GM23248 (cell line): ENCODE measurements around the gene KIAA1671.

ENCODE experiments used
- EZH2 ChIP-seq: fragments of 200-600 bp; sonication (generic); IDR thresholded peaks from 2 replicates; pipeline ENCODE4 v1.6.1; 2018; ENCODE audit warnings: antibody characterized with exemption, mild to moderate bottlenecking; ENCODE audit not compliant: insufficient read depth, poor library complexity, severe bottlenecking
- EZH2phosphoT487 ChIP-seq: fragments of 200-600 bp; sonication (generic); IDR thresholded peaks from 2 replicates; pipeline ENCODE4 v1.6.1; 2018; ENCODE audit warnings: antibody characterized with exemption, moderate library complexity, mild to moderate bottlenecking, low read depth; ENCODE audit not compliant: insufficient read depth

- TF ChIP-seq EZH2phosphoT487: no peak
- no peak for TF ChIP-seq EZH2
Measured at GRCh38 chr22:25167834-25168601, 215.5 kb downstream of the KIAA1671 start.
